Jurkat, Clone E6-1 (cell line): ENCODE measurements around the gene RIPK3.

ENCODE experiments used
- DNase-seq: peaks from one replicate; pipeline ENCODE4 v3.0.0-alpha.2; 2011; ENCODE audit warnings: low read depth, low spot score
- H3K4me3 ChIP-seq: 2 replicates; pipeline ENCODE4 v1.5.1; 2011; ENCODE audit warnings: mild to moderate bottlenecking, low read length, control low read depth, moderate library complexity

The RIPK3 gene

GRCh38 chr14:24353559-24354481 lies 14.0 kb upstream of the RIPK3 start:
- no peak overlapping the region for H3K4me3 ChIP-seq
- DNase-seq: no peak

GRCh38 chr14:24351517-24351916 lies 11.7 kb upstream of the RIPK3 start:
- no peak overlapping the region for H3K4me3 ChIP-seq
- DNase-seq: no peak

- DNase-seq: no peak
- no peak overlapping the region for H3K4me3 ChIP-seq
These were observed 10.0 kb upstream of the RIPK3 start for GRCh38 chr14:24349742-24350141.

GRCh38 chr14:24348186-24348585 lies 8.4 kb upstream of the RIPK3 start:
- no peak overlapping the region for H3K4me3 ChIP-seq

GRCh38 chr14:24347134-24347533 lies 7.3 kb upstream of the RIPK3 start:
- DNase-seq: no peak
- no peak overlapping the region for H3K4me3 ChIP-seq

More at GRCh38 chr14:24348186-24348585, 8.4 kb upstream of the RIPK3 start:
- DNase-seq: no peak

GRCh38 chr14:24343795-24344660 lies 4.2 kb upstream of the RIPK3 start:
- H3K4me3 ChIP-seq: no peak overlapping the region
- no peak for DNase-seq

GRCh38 chr14:24342889-24343288 lies 3.1 kb upstream of the RIPK3 start:
- no peak overlapping the region for H3K4me3 ChIP-seq
- DNase-seq: no peak

GRCh38 chr14:24340606-24341005 lies 815 bp upstream of the RIPK3 start:
- no peak for DNase-seq

GRCh38 chr14:24338843-24339242 lies 948 bp downstream of the RIPK3 start:
- DNase-seq: no peak
- H3K4me3 ChIP-seq: no peak overlapping the region

More at GRCh38 chr14:24340606-24341005, 815 bp upstream of the RIPK3 start:
- H3K4me3 ChIP-seq: no peak overlapping the region

- DNase-seq: no peak
- H3K4me3 ChIP-seq: no peak overlapping the region
These were observed 2.0 kb downstream of the RIPK3 start for GRCh38 chr14:24337824-24338175.

GRCh38 chr14:24337144-24337823 lies 2.5 kb downstream of the RIPK3 start:
- H3K4me3 ChIP-seq: no peak overlapping the region
- no peak for DNase-seq

GRCh38 chr14:24335461-24336171 lies 4.2 kb downstream of the RIPK3 start:
- H3K4me3 ChIP-seq: no peak overlapping the region
- no peak for DNase-seq

- peak within 1 kb of the TSS; percentile 33 for H3K4me3 ChIP-seq
- no peak for DNase-seq
These were observed 5.1 kb downstream of the RIPK3 start, which contains the start of gene ADCY4 for GRCh38 chr14:24334431-24335291. Gene ADCY4 (minus strand): TSS chr14:24335071. CDS start chr14:24334652, 419 bp downstream.

GRCh38 chr14:24332268-24332993 lies 7.4 kb downstream of the RIPK3 start:
- DNase-seq: peak; percentile 93
- H3K4me3 ChIP-seq: no peak overlapping the region

- DNase-seq: no peak
- H3K4me3 ChIP-seq: no peak overlapping the region
These were observed 8.0 kb downstream of the RIPK3 start for GRCh38 chr14:24331731-24332267.

- H3K4me3 ChIP-seq: no peak overlapping the region
- DNase-seq: no peak
These were observed 8.7 kb downstream of the RIPK3 start for GRCh38 chr14:24330973-24331674.
